Keratinocyte (primary cell): ENCODE data around the gene WAC.

ENCODE experiments used
- EZH2 ChIP-seq: IDR thresholded peaks from one replicate; pipeline ENCODE4 v1.6.1; 2012; ENCODE audit warnings: inconsistent platforms, mild to moderate bottlenecking, low read length, moderate library complexity
- TF ChIP-seq, protein P1 (sequence below), 3 experiments: IDR thresholded peaks in 1 of 3; conservative IDR thresholded peaks in 1 of 3; optimal IDR thresholded peaks in 1 of 3; 2 replicates in 2 of 3; 3 replicates in 1 of 3; pipeline versions ENCODE3 to v1.5.1; 2011; ENCODE audit warnings: low read length in 3 of 3, mild to moderate bottlenecking in 3 of 3, moderate library complexity in 2 of 3, control low read depth in 1 of 3, inconsistent platforms in 1 of 3; ENCODE audit not compliant: insufficient read depth in 2 of 3; ENCODE audit errors: extremely low read depth in 1 of 3

DNA sequence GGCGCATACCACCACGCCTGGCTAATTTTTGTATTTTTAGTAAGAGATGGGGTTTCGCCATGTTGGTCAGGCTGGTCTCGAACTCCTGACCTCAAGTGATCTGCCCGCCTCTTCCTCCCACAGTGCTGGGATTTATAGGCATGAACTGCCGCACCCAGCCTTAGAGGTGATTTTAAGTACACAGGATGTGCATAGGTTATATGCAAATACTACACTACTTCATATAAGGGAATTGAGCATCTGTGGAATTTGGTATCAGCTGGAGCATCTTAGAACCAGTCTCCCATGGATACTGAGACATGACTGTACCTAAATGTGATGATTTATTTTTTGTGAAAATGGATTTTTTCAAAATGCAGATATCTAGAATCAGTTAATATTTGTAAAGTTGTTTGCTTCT is 21.1 kb downstream of the WAC start:
- TF ChIP-seq, protein P1, sequence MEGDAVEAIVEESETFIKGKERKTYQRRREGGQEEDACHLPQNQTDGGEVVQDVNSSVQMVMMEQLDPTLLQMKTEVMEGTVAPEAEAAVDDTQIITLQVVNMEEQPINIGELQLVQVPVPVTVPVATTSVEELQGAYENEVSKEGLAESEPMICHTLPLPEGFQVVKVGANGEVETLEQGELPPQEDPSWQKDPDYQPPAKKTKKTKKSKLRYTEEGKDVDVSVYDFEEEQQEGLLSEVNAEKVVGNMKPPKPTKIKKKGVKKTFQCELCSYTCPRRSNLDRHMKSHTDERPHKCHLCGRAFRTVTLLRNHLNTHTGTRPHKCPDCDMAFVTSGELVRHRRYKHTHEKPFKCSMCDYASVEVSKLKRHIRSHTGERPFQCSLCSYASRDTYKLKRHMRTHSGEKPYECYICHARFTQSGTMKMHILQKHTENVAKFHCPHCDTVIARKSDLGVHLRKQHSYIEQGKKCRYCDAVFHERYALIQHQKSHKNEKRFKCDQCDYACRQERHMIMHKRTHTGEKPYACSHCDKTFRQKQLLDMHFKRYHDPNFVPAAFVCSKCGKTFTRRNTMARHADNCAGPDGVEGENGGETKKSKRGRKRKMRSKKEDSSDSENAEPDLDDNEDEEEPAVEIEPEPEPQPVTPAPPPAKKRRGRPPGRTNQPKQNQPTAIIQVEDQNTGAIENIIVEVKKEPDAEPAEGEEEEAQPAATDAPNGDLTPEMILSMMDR (optimal IDR thresholded peaks at IDR 0.05 in 1 of 3, IDR thresholded peaks at IDR 0.05 in 1 of 3, conservative IDR thresholded peaks at IDR 0.05 in 1 of 3; ENCODE audit: extremely low read depth in 1 of 3, insufficient read depth in 2 of 3, low read length in 3 of 3), result no peak
- TF ChIP-seq EZH2, result no peak
